GM12878 (cell line): Measurements from ENCODE around the gene POLR3A. TPM values are rescaled to one million over a fixed set of nuclear protein-coding genes. Genes with fewer than 3 reads are reported as not detected.
"Not testable (repeated sequence)": the region's sequence is repeated elsewhere in the genome, so short reads cannot be mapped to it uniquely, and the experiment has no call there.

ENCODE experiments used
- ATAC-seq: fragments of 200-7000 bp; cut with Tn5 transposase; 3 replicates; pipeline ENCODE4 v1.9.1; 2020; ENCODE audit warnings: mild to moderate bottlenecking, moderate library complexity
- BruUV-seq: library from RNA; stranded (reverse); fragments of 400-500 nt; replicated peaks from 2 replicates; lab custom pipeline; 2021; lab: Mats Ljungman, UMichigan
- CTCF ChIA-PET: fragments of 300-600 bp; sonication (Branson Sonifier 250); formaldehyde crosslinking; extraction: SDS; loops from one replicate; lab custom pipeline; 2021; ENCODE audit warnings: inconsistent platforms; lab: Yijun Ruan, JAX
- POLR2A ChIA-PET: fragments of 350-600 bp; formaldehyde crosslinking; extraction: SDS; loops from one replicate; lab custom pipeline; 2021; ENCODE audit warnings: inconsistent platforms; lab: Charles Lee
- RAD21 ChIA-PET: fragments of 300-600 bp; sonication (Branson Sonifier 250); formaldehyde crosslinking; loops from one replicate; lab custom pipeline; 2023; ENCODE audit warnings: antibody characterized with exemption; ENCODE audit not compliant: unreplicated experiment; lab: Charles Lee
- SMC1A ChIA-PET: fragments of 300-600 bp; sonication (Branson Sonifier 250); formaldehyde crosslinking; loops from one replicate; lab custom pipeline; 2023; ENCODE audit not compliant: unreplicated experiment, uncharacterized antibody; lab: Charles Lee
- DNase-seq: peaks from one replicate; pipeline ENCODE4 v3.0.0-alpha.2; 2011; ENCODE audit warnings: low read depth, low spot score
- FAIRE-seq: peaks from 3 replicates; lab custom pipeline; 2011; peaks lifted over from hg19 to GRCh38; lab: Jason Lieb, UNC
- H2AFZ ChIP-seq: 2 replicates; pipeline ENCODE4 v1.6.0; 2011; ENCODE audit warnings: low read depth, low read length, control low read depth; ENCODE audit not compliant: control insufficient read depth
- H3K27ac ChIP-seq: 2 replicates; pipeline ENCODE4 v1.5.1; 2011; ENCODE audit warnings: control low read depth; ENCODE audit not compliant: control insufficient read depth, insufficient read depth
- H3K27me3 ChIP-seq, 2 experiments: replicated peaks in 1 of 2; 2 replicates each; pipeline versions ENCODE4 v1.6.0 to v1.6.1; 2011; ENCODE audit warnings: low read length in 1 of 2; ENCODE audit not compliant: control insufficient read depth in 2 of 2, insufficient read depth in 2 of 2
- H3K36me3 ChIP-seq, 2 experiments: 2 replicates each; pipeline ENCODE4 v1.5.1; 2011; ENCODE audit warnings: low read length in 1 of 2; ENCODE audit not compliant: control insufficient read depth in 2 of 2, insufficient read depth in 2 of 2
- H3K4me1 ChIP-seq: 2 replicates; pipeline ENCODE4 v1.6.1; 2011; ENCODE audit warnings: mild to moderate bottlenecking, low read length, moderate library complexity, mixed read lengths; ENCODE audit not compliant: control insufficient read depth, insufficient read depth
- H3K4me2 ChIP-seq: 2 replicates; pipeline ENCODE4 v1.6.0; 2011; ENCODE audit warnings: control low read depth; ENCODE audit not compliant: control insufficient read depth, insufficient read depth
- H3K4me3 ChIP-seq: fragments of 200-600 bp; sonication (generic); 2 replicates; pipeline ENCODE4 v1.5.1; 2016
- H3K79me2 ChIP-seq: 2 replicates; pipeline ENCODE4 v1.6.0; 2011; ENCODE audit warnings: low read length; ENCODE audit not compliant: control insufficient read depth, insufficient read depth
- H3K9ac ChIP-seq: 2 replicates; pipeline ENCODE4 v1.8.0; 2011; ENCODE audit warnings: low read length, control low read depth, mixed read lengths; ENCODE audit not compliant: control insufficient read depth, insufficient read depth
- H3K9me3 ChIP-seq: replicated peaks from 3 replicates; pipeline ENCODE4 v1.5.1; 2011; ENCODE audit warnings: mild to moderate bottlenecking, low read length; ENCODE audit not compliant: control insufficient read depth, insufficient read depth
- H4K20me1 ChIP-seq: 2 replicates; pipeline ENCODE4 v1.6.0; 2011; ENCODE audit not compliant: control insufficient read depth, insufficient read depth
- ZNF687 ChIP-seq: fragments of 450-650 bp; IDR thresholded peaks from 2 replicates; pipeline ENCODE4 v1.6.1; 2017; ENCODE audit warnings: mild to moderate bottlenecking, moderate library complexity
- WGBS: methylation state at CpG from one replicate; pipeline ENCODE4 v1.1.6; 2016; ENCODE audit warnings: low lambda C conversion rate; ENCODE audit not compliant: insufficient replicate concordance, insufficient coverage; ENCODE audit errors: missing lambda C conversion rate; 5-methylcytosine and 5-hydroxymethylcytosine counted together
- in situ Hi-C: fragments of 300-500 bp; cut with MboI; formaldehyde crosslinking; loops from 9 replicates; pipeline ENCODE4 v1.14.3; 2018; ENCODE audit warnings: mixed read lengths
- intact Hi-C: fragments of 100-400 bp; cut with micrococcal nuclease; formaldehyde crosslinking; loops from one replicate; pipeline ENCODE4 v1.14.2; 2022; ENCODE audit not compliant: unreplicated experiment
- polyA plus RNA-seq, 11 experiments: library from polyadenylated mRNA; depleted of rRNA in 4 of 11; unstranded in 6 of 11; stranded (reverse) in 5 of 11; fragments of >200 nt; fragmentation: Nextera tagmentation in 4 of 11; fragmentation: Illumina TruSeq in 1 of 11; extraction: Ambion mirVana in 4 of 11; extraction: Trizol in 1 of 11; gene quantifications; 1 replicate in 1 of 11; 2 replicates in 10 of 11; pipeline versions ENCODE4 v1.2.1 to v1.2.3, GENCODE V29; 2011 to 2016; ENCODE audit warnings: inconsistent platforms in 2 of 11, missing spikeins in 2 of 11, low read depth in 1 of 11
- total RNA-seq, 4 experiments: library from RNA; depleted of rRNA in 3 of 4; stranded (reverse); fragments of >200 nt in 3 of 4; fragmentation: Illumina TruSeq in 1 of 4; extraction: Trizol in 1 of 4; gene quantifications; 2 replicates each; pipeline versions ENCODE4 v1.2.1 to v1.2.3, GENCODE V29; 2013 to 2021

Gene POLR3A
- total and polyA plus RNA-seq, 10 of the 15 experiments (the other 5 are each of a cell fraction or from before 2014, with no cell fraction given), result 5.4 to 20.4 (median 14.4) TPM

- TF ChIP-seq ZNF687, result no peak
Measured at GRCh38 chr10:78000206-78000605, 29.1 kb downstream of the POLR3A start (continued).

- H3K79me2 ChIP-seq, H3K9ac ChIP-seq, BruUV-seq, RAD21 ChIA-PET, FAIRE-seq, H4K20me1 ChIP-seq, SMC1A ChIA-PET, DNase-seq, ATAC-seq, intact Hi-C loops, in situ Hi-C loops, POLR2A ChIA-PET, H3K9me3 ChIP-seq, H3K4me2 ChIP-seq, H2AFZ ChIP-seq, H3K4me1 ChIP-seq, CTCF ChIA-PET, H3K27ac ChIP-seq, H3K4me3 ChIP-seq, H3K27me3 ChIP-seq: not testable (repeated sequence)
- peaks cover 4 to 18% of the 10 kb centered on the region in 2 experiments for H3K36me3 ChIP-seq
- 96% methylated on average over 4 of the region's 5 CpGs for WGBS
Measured at GRCh38 chr10:77998780-77999179, 30.5 kb downstream of the POLR3A start.
